Measurements from ENCODE around the gene NPTN.

DNA sequence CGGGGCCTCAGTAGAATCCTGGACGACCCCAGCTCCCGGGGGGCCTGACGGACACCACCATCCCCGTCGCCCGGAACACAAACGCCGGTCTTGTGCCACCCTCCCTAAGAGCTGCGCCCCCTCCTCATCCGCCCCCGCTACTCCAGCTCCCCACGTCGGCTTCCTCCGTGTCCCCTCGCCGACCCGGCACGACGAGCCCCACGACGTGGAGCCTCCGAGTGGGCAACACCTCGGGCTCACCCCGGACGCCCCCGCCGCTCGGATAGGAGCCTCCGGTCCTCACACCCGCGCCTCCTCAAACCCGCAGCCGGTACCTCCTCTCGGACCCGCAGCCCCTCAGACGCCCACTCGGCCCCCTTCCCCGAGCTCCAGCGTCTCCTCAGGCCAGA is 525 bp downstream of the NPTN start:
- no peak for TF ChIP-seq NR4A1 (CRISPR knock-in tag; IDR thresholded peaks at IDR 0.05)
- TF ChIP-seq NR4A1 (tag; IDR thresholded peaks at IDR 0.05), result no peak
- no peak for TF ChIP-seq ESRRB (CRISPR knock-in tag; IDR thresholded peaks at IDR 0.05; ENCODE audit: borderline replicate concordance)
